HG03354 (cell line): Measurements from ENCODE around the gene RASAL1.

Experiments used
- ATAC-seq: cut with Tn5 transposase; IDR thresholded peaks from one replicate; pipeline ENCODE4 v1.9.1; 2021; ENCODE audit warnings: mild to moderate bottlenecking; ENCODE audit not compliant: unreplicated experiment, poor library complexity, severe bottlenecking

RASAL1 gene

GRCh38 chr12:113163030-113163360, 27.4 kb upstream of the RASAL1 start:
- no peak for ATAC-seq

- no peak for ATAC-seq
Observed at GRCh38 chr12:113162102-113163029, 26.8 kb upstream of the RASAL1 start.

GRCh38 chr12:113161415-113162016, 26.0 kb upstream of the RASAL1 start:
- no peak for ATAC-seq

- ATAC-seq: no peak
Observed at GRCh38 chr12:113159937-113160336, 24.4 kb upstream of the RASAL1 start.

DNA sequence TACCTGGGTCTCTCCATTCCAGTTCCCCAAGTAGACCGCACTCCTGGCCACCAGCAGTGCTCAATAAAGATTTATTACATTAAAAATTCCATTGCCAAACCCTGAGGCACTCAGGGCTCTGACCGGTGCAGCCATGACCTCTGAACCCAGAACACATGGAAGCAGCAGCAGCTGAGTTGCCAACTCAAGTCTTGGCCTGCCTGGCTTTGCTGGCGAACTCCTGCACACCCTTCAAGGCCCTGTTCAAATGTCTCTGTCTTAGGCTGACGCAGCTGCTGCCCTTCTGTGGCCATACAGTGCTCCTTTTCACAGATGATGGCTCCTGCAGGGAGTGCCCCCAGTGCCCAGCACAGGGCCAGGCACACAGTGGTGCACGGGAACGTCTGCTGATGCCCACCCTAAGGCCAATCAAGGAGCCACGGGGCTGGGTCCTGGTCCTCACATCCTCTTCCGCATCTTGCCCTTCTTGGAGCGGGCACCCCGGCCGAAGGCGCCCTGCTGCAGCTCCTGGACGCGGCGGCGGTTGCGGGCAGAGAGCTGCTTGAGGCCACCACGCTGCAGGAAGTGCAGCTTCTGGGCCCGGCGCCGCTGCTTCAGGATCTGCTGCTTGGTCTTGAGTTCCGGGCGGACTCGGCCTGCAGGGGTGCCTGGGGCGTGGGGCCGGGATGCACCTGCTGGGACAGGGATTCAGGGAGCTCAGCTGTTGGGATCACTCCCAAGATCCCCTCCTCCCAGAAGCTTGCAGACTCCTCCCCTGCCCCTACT, 23.1 kb upstream of the RASAL1 start:
- no peak for ATAC-seq

- ATAC-seq: no peak
Observed at GRCh38 chr12:113157218-113157859, 21.8 kb upstream of the RASAL1 start.

- no peak for ATAC-seq
Observed at GRCh38 chr12:113155646-113156045, 20.1 kb upstream of the RASAL1 start.

DNA sequence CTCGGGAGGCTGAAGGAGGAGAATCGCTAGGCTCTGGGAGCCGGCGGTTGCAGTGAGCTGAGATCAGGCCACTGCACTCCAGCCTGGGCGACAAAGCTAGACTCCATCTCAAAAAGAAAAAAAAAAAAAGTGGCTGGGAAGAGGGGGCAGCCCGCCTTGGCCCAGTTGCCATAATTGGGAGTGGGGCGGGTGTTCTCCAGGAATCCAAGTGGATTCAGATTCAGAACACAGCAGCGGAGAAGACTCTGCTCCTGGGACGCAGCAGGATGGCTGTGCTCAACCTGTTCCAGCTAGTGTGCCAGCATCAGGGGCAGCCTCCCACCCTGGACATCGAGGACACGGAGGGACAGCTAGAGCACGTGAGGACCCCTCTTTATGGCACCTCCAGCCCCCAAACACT, 19.5 kb upstream of the RASAL1 start:
- ATAC-seq: no peak

- ATAC-seq: no peak
Observed at GRCh38 chr12:113154351-113154973, 18.9 kb upstream of the RASAL1 start.

DNA sequence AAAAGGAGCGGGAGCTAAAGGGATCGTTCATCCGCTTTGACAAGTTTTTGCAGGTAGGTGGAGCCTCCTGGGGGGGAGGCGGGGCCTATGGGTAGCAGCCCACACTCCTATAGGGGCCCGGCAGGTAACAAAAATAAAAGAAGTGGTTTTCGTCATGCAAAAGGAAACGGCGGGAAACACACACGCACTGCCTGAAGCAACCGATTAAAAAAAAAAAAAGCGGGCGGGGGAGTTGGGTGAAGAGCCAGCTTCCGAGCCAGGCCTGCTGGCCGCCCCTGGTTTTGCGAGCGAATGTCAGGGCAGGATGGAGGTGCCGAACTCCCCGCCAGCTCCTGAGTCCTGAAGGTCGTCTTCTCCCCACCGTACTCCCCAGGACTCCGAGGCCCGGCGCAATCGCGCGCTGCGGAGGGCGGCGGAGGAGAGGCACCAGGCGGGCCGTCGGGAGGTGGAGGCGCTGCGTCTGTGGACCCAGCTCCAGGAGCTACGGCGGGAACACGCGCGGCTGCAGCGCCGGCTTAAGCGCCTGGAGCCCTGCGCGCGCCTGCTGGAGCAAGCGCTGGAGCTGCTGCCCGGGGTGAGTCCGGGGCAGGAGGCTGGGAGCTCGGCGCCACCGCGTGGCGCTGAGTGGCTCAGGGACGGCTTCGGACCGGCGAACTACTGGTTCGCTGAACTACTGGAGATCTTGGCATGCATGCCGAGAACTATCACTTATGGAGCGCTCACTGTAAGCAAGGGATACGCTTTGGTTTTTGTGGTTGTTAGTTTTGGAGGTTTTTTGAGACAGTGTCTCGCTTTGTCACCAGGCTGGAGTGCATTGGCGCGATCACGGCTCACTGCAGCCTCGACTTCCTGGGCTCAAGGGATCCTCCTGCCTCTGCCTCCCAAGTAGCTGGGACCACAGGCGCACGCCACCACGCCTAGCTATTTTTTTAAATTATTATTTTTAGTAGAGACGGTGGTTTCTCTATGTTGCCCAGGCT, 17.6 kb upstream of the RASAL1 start:
- peak; percentile 57 for ATAC-seq

GRCh38 chr12:113152196-113152834, 16.8 kb upstream of the RASAL1 start:
- ATAC-seq: no peak

DNA sequence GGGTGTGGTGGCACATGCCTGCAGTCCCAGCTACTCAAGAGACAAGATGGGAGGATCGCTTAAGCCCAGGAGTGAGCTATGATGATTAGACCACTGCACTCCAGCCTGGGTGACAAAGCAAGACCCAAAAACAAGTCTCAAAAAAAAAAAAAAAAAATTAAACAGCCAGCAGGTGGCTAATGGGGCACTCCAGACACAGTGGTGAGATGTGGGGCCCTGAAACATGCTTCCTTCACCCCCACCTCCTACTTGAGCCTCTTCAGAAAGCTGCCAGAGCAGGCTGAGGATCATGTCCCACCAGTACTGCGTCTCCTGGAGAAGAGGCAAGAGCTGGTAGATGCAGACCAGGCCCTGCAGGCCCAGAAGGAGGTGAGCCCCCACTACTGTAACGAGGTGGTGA, 16.1 kb upstream of the RASAL1 start:
- no peak for ATAC-seq

DNA sequence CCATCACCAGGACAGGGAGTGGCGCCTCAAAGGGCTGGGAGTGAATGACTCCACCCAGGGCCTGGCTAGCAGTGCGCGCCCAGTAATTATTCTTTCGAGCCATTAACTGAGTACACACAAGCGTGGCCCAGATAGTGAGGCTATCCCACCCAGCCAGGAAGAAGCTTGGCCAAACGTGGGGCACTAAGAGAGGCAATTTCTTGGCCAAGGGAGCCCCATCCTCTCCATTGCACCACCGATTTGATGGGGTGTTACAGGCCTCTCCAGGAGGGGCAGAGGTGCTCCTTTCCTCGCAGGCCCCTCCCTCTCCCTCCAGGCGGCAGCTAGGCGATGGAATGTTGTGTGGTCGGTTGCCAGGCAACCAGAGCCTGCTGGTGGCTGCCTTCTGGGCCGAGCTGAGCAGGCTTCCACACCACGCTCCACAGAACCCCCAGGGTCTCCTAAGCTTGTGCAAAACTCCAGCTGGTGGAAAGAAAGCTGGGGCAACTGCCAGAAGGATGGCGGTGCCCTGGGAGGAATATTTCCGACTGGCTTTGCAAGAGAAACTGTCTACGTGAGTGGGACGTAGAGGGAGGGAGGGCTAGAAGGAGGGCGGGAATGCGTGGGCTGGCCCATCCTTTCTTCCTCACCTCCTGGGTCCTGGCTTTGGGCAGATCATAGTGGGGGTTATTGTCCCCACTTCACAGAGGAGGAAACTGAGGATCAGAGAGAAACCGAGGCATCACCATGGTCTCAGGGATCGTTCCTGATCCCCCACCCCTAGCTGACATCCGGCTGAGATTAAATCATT, 14.0 kb upstream of the RASAL1 start, which contains the start of gene CFAP73:
TSS of gene CFAP73 (plus strand) at position 364 of the 790 bp plus-strand sequence. CDS start at position 498, 134 bp downstream.
- ATAC-seq: no peak

DNA sequence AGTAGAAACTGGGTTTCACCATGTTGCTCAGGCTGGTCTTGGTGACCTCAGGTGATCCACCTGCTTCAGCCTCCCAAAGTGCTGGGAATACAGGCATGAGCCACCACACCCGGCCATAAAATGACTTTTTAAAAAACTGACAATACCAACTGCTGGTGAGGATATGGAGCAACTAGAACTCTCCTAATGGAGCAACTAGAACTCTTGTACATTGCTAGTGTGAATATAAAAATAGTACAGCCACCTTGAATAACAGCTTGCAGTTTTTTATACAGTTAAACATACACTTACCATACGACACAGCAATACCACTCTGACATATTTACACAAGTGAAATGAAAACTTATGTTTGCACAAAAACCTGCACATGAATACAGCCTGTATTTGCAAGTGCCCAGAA, 11.4 kb upstream of the RASAL1 start:
- no peak for ATAC-seq

DNA sequence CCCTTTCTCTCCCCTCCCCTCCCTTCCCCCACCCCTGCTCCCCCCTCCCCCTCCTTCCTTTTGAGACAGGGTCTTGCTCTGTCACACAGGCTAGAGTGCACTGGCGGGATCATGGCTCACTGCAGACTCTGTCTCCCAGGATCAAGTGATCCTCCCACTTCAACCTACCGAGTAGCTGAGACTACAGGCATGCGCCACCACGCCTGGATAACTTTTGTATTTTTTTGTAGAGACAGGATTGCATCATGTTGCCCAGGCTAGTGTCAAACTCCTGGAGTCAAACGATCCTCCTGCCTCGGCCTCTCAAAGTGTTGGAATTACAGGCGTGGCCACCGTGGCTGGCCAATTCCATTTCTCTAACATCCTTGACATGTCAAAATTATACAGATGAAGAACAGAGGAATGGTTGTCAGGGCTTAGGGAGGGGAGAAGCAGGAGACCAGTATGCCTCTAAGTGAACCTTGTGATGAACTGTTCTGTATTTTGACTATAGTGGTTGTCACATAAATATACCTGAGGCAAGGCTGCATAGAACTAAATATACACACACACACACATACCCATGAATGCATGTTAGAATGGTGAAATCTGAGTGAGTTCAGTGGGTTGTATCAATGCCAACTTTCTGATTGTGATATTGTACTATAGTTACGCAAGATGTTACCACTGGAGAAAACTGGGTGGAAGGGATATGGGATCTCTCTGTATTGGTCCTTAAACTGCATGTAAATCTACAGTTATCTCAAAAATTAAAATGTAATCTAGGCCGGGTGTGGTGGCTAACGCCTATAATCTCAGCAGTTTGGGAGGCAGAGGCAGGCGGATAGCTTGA, 10.4 kb upstream of the RASAL1 start:
- no peak for ATAC-seq

- no peak for ATAC-seq
Observed at GRCh38 chr12:113144806-113145205, 9.2 kb upstream of the RASAL1 start.
